HepG2 (cell line): ENCODE results near the gene LYRM1. TPM values are rescaled to one million over a fixed set of nuclear protein-coding genes. Genes with fewer than 3 reads are reported as not detected.
A peak's percentile ranks its signal among the peaks of the same experiment; 100 is the strongest.

ENCODE experiments used
- ATF1 ChIP-seq: IDR thresholded peaks from 2 replicates; pipeline ENCODE4 v1.6.1; 2016; ENCODE audit warnings: mild to moderate bottlenecking, control low read depth
- CEBPG ChIP-seq: IDR thresholded peaks from 2 replicates; pipeline ENCODE4 v1.6.1; 2016
- ELF3 ChIP-seq: IDR thresholded peaks from 2 replicates; pipeline ENCODE4 v1.6.1; 2016; ENCODE audit warnings: missing genetic modification reagents, missing compliant biosample characterization
- FOXJ3 ChIP-seq: sonication (generic); formaldehyde crosslinking; IDR thresholded peaks from 2 replicates; pipeline ENCODE4 v1.4.0; 2020; ENCODE audit warnings: missing genetic modification reagents, mild to moderate bottlenecking, borderline replicate concordance
- GTF2F1 ChIP-seq: fragments of 150-350 bp; IDR thresholded peaks from 2 replicates; pipeline ENCODE4 v1.6.1; 2014; ENCODE audit warnings: low read length
- HMG20B ChIP-seq: conservative IDR thresholded peaks from 2 replicates; pipeline ENCODE4 v1.6.1; 2016; ENCODE audit warnings: missing genetic modification reagents, missing compliant biosample characterization
- HNF4G ChIP-seq, 2 experiments: sonication (generic) in 1 of 2; formaldehyde crosslinking in 1 of 2; IDR thresholded peaks; 2 replicates each; pipeline versions ENCODE4 v1.4.0 to v1.6.1; 2011 to 2020; ENCODE audit warnings: borderline replicate concordance in 2 of 2, low read depth in 2 of 2, mild to moderate bottlenecking in 2 of 2, low read length in 1 of 2, missing genetic modification reagents in 1 of 2, moderate library complexity in 1 of 2
- KDM4B ChIP-seq: sonication (generic); formaldehyde crosslinking; IDR thresholded peaks from 2 replicates; pipeline ENCODE4 v1.4.0; 2020; ENCODE audit warnings: missing genetic modification reagents
- PHF20 ChIP-seq: sonication (generic); formaldehyde crosslinking; IDR thresholded peaks from 2 replicates; pipeline ENCODE4 v1.5.0; 2020; ENCODE audit warnings: mild to moderate bottlenecking, missing genetic modification reagents
- SRSF1 ChIP-seq: fragments of 200-400 bp; formaldehyde crosslinking; optimal IDR thresholded peaks from 2 replicates; pipeline ENCODE3; 2017; ENCODE audit warnings: mild to moderate bottlenecking, low read depth, low read length, moderate library complexity
- TEAD3 ChIP-seq: optimal IDR thresholded peaks from 2 replicates; pipeline ENCODE3; 2016; ENCODE audit warnings: borderline replicate concordance
- ZBTB20 ChIP-seq: sonication (generic); formaldehyde crosslinking; IDR thresholded peaks from 2 replicates; pipeline ENCODE4 v1.8.1; 2023; ENCODE audit warnings: missing genetic modification reagents, low read depth, mild to moderate bottlenecking, borderline replicate concordance
- ZFP37 ChIP-seq: sonication (generic); formaldehyde crosslinking; IDR thresholded peaks from 2 replicates; pipeline ENCODE4 v1.4.0; 2020; ENCODE audit warnings: missing genetic modification reagents, borderline replicate concordance
- ZFY ChIP-seq: sonication (generic); formaldehyde crosslinking; IDR thresholded peaks from 2 replicates; pipeline ENCODE4 v1.4.0; 2020; ENCODE audit warnings: missing genetic modification reagents
- ZNF367 ChIP-seq: sonication (generic); formaldehyde crosslinking; IDR thresholded peaks from 2 replicates; pipeline ENCODE4 v1.4.0; 2020; ENCODE audit warnings: missing genetic modification reagents, borderline replicate concordance
- ZNF569 ChIP-seq: sonication (generic); formaldehyde crosslinking; IDR thresholded peaks from 2 replicates; pipeline ENCODE4 v1.5.0; 2020; ENCODE audit warnings: mild to moderate bottlenecking, missing genetic modification reagents, moderate library complexity, borderline replicate concordance
- ZNF7 ChIP-seq: IDR thresholded peaks from 2 replicates; pipeline ENCODE4 v1.6.1; 2016; ENCODE audit warnings: missing biosample characterization, missing genetic modification reagents
- polyA plus RNA-seq, 8 experiments: library from polyadenylated mRNA; depleted of rRNA in 3 of 8; stranded (reverse) in 7 of 8; unstranded in 1 of 8; fragments of >200 nt; fragmentation: Illumina TruSeq in 4 of 8; extraction: Trizol in 4 of 8; gene quantifications; 2 replicates each; pipeline versions ENCODE4 v1.2.1 to v1.2.3, GENCODE V29; 2011 to 2016; ENCODE audit warnings: low read depth in 4 of 8, missing spikeins in 1 of 8, mixed read lengths in 1 of 8; ENCODE audit not compliant: insufficient read depth in 1 of 8
- total RNA-seq, 5 experiments: library from RNA; depleted of rRNA; stranded (reverse); fragments of >200 nt; fragmentation: Illumina TruSeq; extraction: Trizol; gene quantifications; 2 replicates each; pipeline ENCODE4 v1.2.3, GENCODE V29; 2016; ENCODE audit warnings: low read depth in 1 of 5
- TF ChIP-seq, protein P1 (sequence below): fragments of 450-650 bp; IDR thresholded peaks from 2 replicates; pipeline ENCODE4 v1.6.1; 2017; ENCODE audit warnings: mild to moderate bottlenecking
- TF ChIP-seq, protein P2 (sequence below): sonication (generic); formaldehyde crosslinking; IDR thresholded peaks from 2 replicates; pipeline ENCODE4 v1.9.0; 2021; ENCODE audit warnings: missing genetic modification reagents, mild to moderate bottlenecking, borderline replicate concordance
- TF ChIP-seq, protein P3 (sequence below): IDR thresholded peaks from 2 replicates; pipeline ENCODE4 v1.6.1; 2018; ENCODE audit warnings: missing genetic modification reagents, mild to moderate bottlenecking, missing compliant biosample characterization
- TF ChIP-seq, protein P4 (sequence below): sonication (generic); formaldehyde crosslinking; IDR thresholded peaks from 2 replicates; pipeline ENCODE4 v1.4.0; 2020; ENCODE audit warnings: missing genetic modification reagents, borderline replicate concordance

The LYRM1 gene
- total and polyA plus RNA-seq, 2 of the 13 experiments (the other 11 are each of a cell fraction or from before 2014, with no cell fraction given) = 59.2 to 82.6 TPM

DNA sequence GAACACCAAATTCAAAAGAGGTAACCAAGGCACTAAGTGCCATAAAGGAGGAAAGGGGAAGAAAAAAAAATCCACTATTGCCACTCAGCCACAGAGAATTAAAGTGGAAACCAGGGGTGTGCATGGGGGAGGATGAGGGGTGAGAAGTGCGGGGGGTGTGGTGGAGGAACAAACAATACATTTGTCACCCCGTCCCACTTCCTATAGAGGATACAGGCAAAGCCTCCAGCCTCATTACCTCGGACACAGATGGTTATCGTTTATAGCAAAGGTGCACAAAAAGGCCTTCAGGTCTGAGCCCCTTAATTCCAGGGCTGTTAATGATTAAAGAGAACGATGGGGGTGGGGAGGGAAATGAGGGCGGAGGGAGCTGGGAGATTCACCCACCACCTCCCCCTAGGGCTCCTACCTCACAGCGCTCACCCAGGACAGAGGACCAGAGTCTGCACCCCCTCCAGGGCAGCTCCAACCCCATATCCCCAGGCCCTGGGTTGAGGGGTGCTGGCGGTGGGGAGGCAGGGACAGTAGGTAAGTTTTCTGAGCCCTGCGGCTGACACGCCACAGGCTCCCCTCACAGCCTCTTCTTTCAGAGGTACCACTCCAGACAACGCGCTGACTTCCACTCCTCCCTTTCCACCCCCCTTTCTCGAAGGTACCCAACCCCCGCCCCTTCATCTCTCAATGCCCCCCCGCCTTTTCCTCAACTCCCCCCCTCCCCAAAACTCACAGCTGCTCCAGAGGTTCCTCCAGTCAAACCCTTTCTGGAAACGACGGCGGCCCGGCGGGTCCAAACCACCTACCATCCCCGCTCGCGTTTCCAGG is 883 bp upstream of the LYRM1 start (continued):
- TF ChIP-seq, protein P1, sequence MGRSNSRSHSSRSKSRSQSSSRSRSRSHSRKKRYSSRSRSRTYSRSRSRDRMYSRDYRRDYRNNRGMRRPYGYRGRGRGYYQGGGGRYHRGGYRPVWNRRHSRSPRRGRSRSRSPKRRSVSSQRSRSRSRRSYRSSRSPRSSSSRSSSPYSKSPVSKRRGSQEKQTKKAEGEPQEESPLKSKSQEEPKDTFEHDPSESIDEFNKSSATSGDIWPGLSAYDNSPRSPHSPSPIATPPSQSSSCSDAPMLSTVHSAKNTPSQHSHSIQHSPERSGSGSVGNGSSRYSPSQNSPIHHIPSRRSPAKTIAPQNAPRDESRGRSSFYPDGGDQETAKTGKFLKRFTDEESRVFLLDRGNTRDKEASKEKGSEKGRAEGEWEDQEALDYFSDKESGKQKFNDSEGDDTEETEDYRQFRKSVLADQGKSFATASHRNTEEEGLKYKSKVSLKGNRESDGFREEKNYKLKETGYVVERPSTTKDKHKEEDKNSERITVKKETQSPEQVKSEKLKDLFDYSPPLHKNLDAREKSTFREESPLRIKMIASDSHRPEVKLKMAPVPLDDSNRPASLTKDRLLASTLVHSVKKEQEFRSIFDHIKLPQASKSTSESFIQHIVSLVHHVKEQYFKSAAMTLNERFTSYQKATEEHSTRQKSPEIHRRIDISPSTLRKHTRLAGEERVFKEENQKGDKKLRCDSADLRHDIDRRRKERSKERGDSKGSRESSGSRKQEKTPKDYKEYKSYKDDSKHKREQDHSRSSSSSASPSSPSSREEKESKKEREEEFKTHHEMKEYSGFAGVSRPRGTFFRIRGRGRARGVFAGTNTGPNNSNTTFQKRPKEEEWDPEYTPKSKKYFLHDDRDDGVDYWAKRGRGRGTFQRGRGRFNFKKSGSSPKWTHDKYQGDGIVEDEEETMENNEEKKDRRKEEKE = no peak
- TF ChIP-seq ZNF367 (no peak), ZNF7 (CRISPR knock-in tag) (no peak), SRSF1 (peak; percentile 60), TEAD3 (peak; percentile 76), HMG20B (CRISPR knock-in tag) (peak; percentile 74), ZFY (no peak), FOXJ3 (no peak), ZBTB20 (CRISPR knock-in tag) (no peak), PHF20 (CRISPR knock-in tag) (peak; percentile 11; the same call in 1 of the 2 replicates), CEBPG (peak; percentile 46), KDM4B (CRISPR knock-in tag) (peak; percentile 92), ZFP37 (CRISPR knock-in tag) (0 out of 2 replicates have a peak, but pooled peaks have one; percentile 46), ZNF569 (CRISPR knock-in tag) (no peak), ELF3 (CRISPR knock-in tag) (peak; percentile 74), GTF2F1 (no peak), HNF4G (IDR thresholded peaks at IDR 0.05; ENCODE audit: borderline replicate concordance, low read depth, low read length) (no peak; the same call in 1 of the 2 replicates), HNF4G (CRISPR knock-in tag; IDR thresholded peaks at IDR 0.05; ENCODE audit: borderline replicate concordance, low read depth) (no peak), ATF1 (no peak)
- TF ChIP-seq, protein P2, sequence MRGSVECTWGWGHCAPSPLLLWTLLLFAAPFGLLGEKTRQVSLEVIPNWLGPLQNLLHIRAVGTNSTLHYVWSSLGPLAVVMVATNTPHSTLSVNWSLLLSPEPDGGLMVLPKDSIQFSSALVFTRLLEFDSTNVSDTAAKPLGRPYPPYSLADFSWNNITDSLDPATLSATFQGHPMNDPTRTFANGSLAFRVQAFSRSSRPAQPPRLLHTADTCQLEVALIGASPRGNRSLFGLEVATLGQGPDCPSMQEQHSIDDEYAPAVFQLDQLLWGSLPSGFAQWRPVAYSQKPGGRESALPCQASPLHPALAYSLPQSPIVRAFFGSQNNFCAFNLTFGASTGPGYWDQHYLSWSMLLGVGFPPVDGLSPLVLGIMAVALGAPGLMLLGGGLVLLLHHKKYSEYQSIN = no peak
- TF ChIP-seq, protein P3, sequence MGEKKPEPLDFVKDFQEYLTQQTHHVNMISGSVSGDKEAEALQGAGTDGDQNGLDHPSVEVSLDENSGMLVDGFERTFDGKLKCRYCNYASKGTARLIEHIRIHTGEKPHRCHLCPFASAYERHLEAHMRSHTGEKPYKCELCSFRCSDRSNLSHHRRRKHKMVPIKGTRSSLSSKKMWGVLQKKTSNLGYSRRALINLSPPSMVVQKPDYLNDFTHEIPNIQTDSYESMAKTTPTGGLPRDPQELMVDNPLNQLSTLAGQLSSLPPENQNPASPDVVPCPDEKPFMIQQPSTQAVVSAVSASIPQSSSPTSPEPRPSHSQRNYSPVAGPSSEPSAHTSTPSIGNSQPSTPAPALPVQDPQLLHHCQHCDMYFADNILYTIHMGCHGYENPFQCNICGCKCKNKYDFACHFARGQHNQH (CRISPR knock-in tag) = peak; percentile 11; the same call in 1 of the 2 replicates
- TF ChIP-seq, protein P4, sequence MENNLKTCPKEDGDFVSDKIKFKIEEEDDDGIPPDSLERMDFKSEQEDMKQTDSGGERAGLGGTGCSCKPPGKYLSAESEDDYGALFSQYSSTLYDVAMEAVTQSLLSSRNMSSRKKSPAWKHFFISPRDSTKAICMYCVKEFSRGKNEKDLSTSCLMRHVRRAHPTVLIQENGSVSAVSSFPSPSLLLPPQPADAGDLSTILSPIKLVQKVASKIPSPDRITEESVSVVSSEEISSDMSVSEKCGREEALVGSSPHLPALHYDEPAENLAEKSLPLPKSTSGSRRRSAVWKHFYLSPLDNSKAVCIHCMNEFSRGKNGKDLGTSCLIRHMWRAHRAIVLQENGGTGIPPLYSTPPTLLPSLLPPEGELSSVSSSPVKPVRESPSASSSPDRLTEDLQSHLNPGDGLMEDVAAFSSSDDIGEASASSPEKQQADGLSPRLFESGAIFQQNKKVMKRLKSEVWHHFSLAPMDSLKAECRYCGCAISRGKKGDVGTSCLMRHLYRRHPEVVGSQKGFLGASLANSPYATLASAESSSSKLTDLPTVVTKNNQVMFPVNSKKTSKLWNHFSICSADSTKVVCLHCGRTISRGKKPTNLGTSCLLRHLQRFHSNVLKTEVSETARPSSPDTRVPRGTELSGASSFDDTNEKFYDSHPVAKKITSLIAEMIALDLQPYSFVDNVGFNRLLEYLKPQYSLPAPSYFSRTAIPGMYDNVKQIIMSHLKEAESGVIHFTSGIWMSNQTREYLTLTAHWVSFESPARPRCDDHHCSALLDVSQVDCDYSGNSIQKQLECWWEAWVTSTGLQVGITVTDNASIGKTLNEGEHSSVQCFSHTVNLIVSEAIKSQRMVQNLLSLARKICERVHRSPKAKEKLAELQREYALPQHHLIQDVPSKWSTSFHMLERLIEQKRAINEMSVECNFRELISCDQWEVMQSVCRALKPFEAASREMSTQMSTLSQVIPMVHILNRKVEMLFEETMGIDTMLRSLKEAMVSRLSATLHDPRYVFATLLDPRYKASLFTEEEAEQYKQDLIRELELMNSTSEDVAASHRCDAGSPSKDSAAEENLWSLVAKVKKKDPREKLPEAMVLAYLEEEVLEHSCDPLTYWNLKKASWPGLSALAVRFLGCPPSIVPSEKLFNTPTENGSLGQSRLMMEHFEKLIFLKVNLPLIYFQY (CRISPR knock-in tag) = peak; percentile 21; the same call in 1 of the 2 replicates
